Glomerular visceral epithelial cell (primary cell): ENCODE measurements around the gene ZBP1.

Source experiments
- DNase-seq: peaks from one replicate; pipeline ENCODE4 v3.0.0-alpha.2; 2016; ENCODE audit errors: extremely low spot score

ZBP1 gene

GRCh38 chr20:57598060-57598459 lies 22.2 kb downstream of the ZBP1 start:
- DNase-seq = no peak

- peak; percentile 57 for DNase-seq
Observed at GRCh38 chr20:57596998-57597939, 23.0 kb downstream of the ZBP1 start.

GRCh38 chr20:57596358-57596757 lies 23.9 kb downstream of the ZBP1 start:
- DNase-seq = no peak

- DNase-seq = no peak
Observed at GRCh38 chr20:57595041-57596030, 24.9 kb downstream of the ZBP1 start.

GRCh38 chr20:57594092-57594951 lies 25.9 kb downstream of the ZBP1 start:
- DNase-seq = peak; percentile 45

- no peak for DNase-seq
Observed at GRCh38 chr20:57593134-57593886, 26.9 kb downstream of the ZBP1 start.

- DNase-seq = no peak
Observed at GRCh38 chr20:57592263-57593092, 27.7 kb downstream of the ZBP1 start.

GRCh38 chr20:57591289-57592229 lies 28.7 kb downstream of the ZBP1 start:
- no peak for DNase-seq

GRCh38 chr20:57590485-57591288 lies 29.5 kb downstream of the ZBP1 start:
- DNase-seq = no peak

- no peak for DNase-seq
Observed at GRCh38 chr20:57589728-57590484, 30.3 kb downstream of the ZBP1 start.

- DNase-seq = no peak
Observed at GRCh38 chr20:57589123-57589727, 31.0 kb downstream of the ZBP1 start.

GRCh38 chr20:57588596-57588995 lies 31.6 kb downstream of the ZBP1 start:
- no peak for DNase-seq

- no peak for DNase-seq
Observed at GRCh38 chr20:57587989-57588377, 32.2 kb downstream of the ZBP1 start.

- DNase-seq = no peak
Observed at GRCh38 chr20:57587278-57587988, 32.8 kb downstream of the ZBP1 start.

GRCh38 chr20:57586943-57587277 lies 33.3 kb downstream of the ZBP1 start:
- no peak for DNase-seq

- DNase-seq = no peak
Observed at GRCh38 chr20:57586370-57586793, 33.8 kb downstream of the ZBP1 start.
